Measurements from ENCODE around the gene PIEZO2.

GRCh38 chr18:10767658-10768057 lies 381.7 kb downstream of the PIEZO2 start:
- TF ChIP-seq CTCF (IDR thresholded peaks at IDR 0.05): no peak
- TF ChIP-seq EP300 (IDR thresholded peaks at IDR 0.05): no peak
- TF ChIP-seq POLR2A (IDR thresholded peaks at IDR 0.05): no peak
- no peak for TF ChIP-seq POLR2AphosphoS5 (IDR thresholded peaks at IDR 0.05)

Measured in gastroesophageal sphincter (tissue), 3 donors.